HG02884 (cell line): ENCODE measurements around the gene PLSCR1.
A peak's percentile ranks its signal among the peaks of the same experiment; 100 is the strongest.

ENCODE experiments used
- ATAC-seq: cut with Tn5 transposase; IDR thresholded peaks from one replicate; pipeline ENCODE4 v1.9.1; 2021; ENCODE audit warnings: mild to moderate bottlenecking, moderate library complexity; ENCODE audit not compliant: unreplicated experiment

The PLSCR1 gene

GRCh38 chr3:146544002-146544928 is at the start of gene PLSCR1:
TSS of gene PLSCR1 (minus strand) at chr3:146544607. CDS start at chr3:146536552, 8,055 bp downstream.
- ATAC-seq: peak; percentile 80

GRCh38 chr3:146593776-146594175 is 49.4 kb upstream of the PLSCR1 start:
- no peak for ATAC-seq

- no peak for ATAC-seq
These were observed 46.1 kb upstream of the PLSCR1 start for GRCh38 chr3:146590521-146590920.

- ATAC-seq: peak; percentile 65
These were observed 45.6 kb upstream of the PLSCR1 start for GRCh38 chr3:146589899-146590508.

GRCh38 chr3:146585156-146585555 is 40.7 kb upstream of the PLSCR1 start:
- ATAC-seq: no peak

GRCh38 chr3:146581951-146582467 is 37.6 kb upstream of the PLSCR1 start:
- no peak for ATAC-seq

- ATAC-seq: no peak
These were observed 36.7 kb upstream of the PLSCR1 start for GRCh38 chr3:146581080-146581601.

GRCh38 chr3:146577662-146578061 is 33.3 kb upstream of the PLSCR1 start:
- ATAC-seq: peak; percentile 71

GRCh38 chr3:146575636-146576035 is 31.2 kb upstream of the PLSCR1 start:
- no peak for ATAC-seq

GRCh38 chr3:146574173-146574572 is 29.8 kb upstream of the PLSCR1 start:
- ATAC-seq: no peak

GRCh38 chr3:146569314-146569713 is 24.9 kb upstream of the PLSCR1 start:
- ATAC-seq: no peak

- ATAC-seq: no peak
These were observed 21.7 kb upstream of the PLSCR1 start for GRCh38 chr3:146566138-146566537.

- ATAC-seq: no peak
These were observed 17.5 kb upstream of the PLSCR1 start for GRCh38 chr3:146561879-146562278.

GRCh38 chr3:146561463-146561862 is 17.1 kb upstream of the PLSCR1 start:
- ATAC-seq: no peak

GRCh38 chr3:146560678-146561077 is 16.3 kb upstream of the PLSCR1 start:
- ATAC-seq: no peak

- no peak for ATAC-seq
These were observed 15.0 kb upstream of the PLSCR1 start for GRCh38 chr3:146559388-146559787.

GRCh38 chr3:146558781-146559180 is 14.4 kb upstream of the PLSCR1 start:
- no peak for ATAC-seq

GRCh38 chr3:146557745-146558144 is 13.3 kb upstream of the PLSCR1 start:
- ATAC-seq: no peak

GRCh38 chr3:146555311-146555710 is 10.9 kb upstream of the PLSCR1 start:
- ATAC-seq: no peak

GRCh38 chr3:146554151-146554760 is 9.8 kb upstream of the PLSCR1 start:
- no peak for ATAC-seq
